SK-N-SH (cell line): ENCODE measurements around the gene RAB6B. TPM values are rescaled to one million over a fixed set of nuclear protein-coding genes. Genes with fewer than 3 reads are reported as not detected.

Source experiments
- CTCF ChIA-PET: fragments of 300-600, 350-600 bp; formaldehyde crosslinking; extraction: SDS; loops from one replicate; lab custom pipeline; 2021; lab: Yijun Ruan, JAX
- POLR2A ChIA-PET: fragments of 350-600 bp; sonication (Branson Sonifier 250); formaldehyde crosslinking; extraction: SDS; loops from one replicate; lab custom pipeline; 2020; ENCODE audit warnings: antibody characterized with exemption, inconsistent platforms; lab: Yijun Ruan, JAX
- DNase-seq: peaks from one replicate; pipeline ENCODE4 v3.0.0; 2012
- H2AFZ ChIP-seq: fragments of 200-600 bp; sonication (generic); 2 replicates; pipeline ENCODE4 v1.8.1; 2016; ENCODE audit warnings: antibody characterized with exemption, mild to moderate bottlenecking, low read depth
- H3F3A ChIP-seq: fragments of 200-600 bp; sonication (generic); replicated peaks from 2 replicates; pipeline ENCODE3; 2016; ENCODE audit warnings: antibody characterized with exemption, mild to moderate bottlenecking; ENCODE audit not compliant: insufficient read depth
- H3K27ac ChIP-seq, 2 experiments: fragments of 200-500 bp in 1 of 2; fragments of 200-600 bp in 1 of 2; sonication (Bioruptor generic) in 1 of 2; sonication (generic), shearing (Covaris generic) in 1 of 2; 2 replicates each; pipeline versions ENCODE4 v1.5.1 to v1.6.1; 2014 to 2016; ENCODE audit warnings: low read depth in 2 of 2, inconsistent platforms in 1 of 2, low read length in 1 of 2, mild to moderate bottlenecking in 1 of 2, mixed read lengths in 1 of 2
- H3K27me3 ChIP-seq: fragments of 200-600 bp; sonication (generic), shearing (Covaris generic); 2 replicates; pipeline ENCODE4 v1.6.1; 2016; ENCODE audit warnings: mixed run types; ENCODE audit not compliant: insufficient read depth
- H3K36me3 ChIP-seq, 2 experiments: fragments of 200-500 bp in 1 of 2; fragments of 200-600 bp in 1 of 2; sonication (Bioruptor generic) in 1 of 2; sonication (generic) in 1 of 2; replicated peaks in 1 of 2; 2 replicates each; pipeline versions ENCODE3 to v1.5.1; 2014 to 2016; ENCODE audit warnings: low read length in 1 of 2, mild to moderate bottlenecking in 1 of 2; ENCODE audit not compliant: insufficient read depth in 2 of 2, control insufficient read depth in 1 of 2
- H3K4me1 ChIP-seq, 2 experiments: fragments of 200-500 bp in 1 of 2; fragments of 200-600 bp in 1 of 2; sonication (Bioruptor generic) in 1 of 2; sonication (generic), shearing (Covaris generic) in 1 of 2; 2 replicates each; pipeline versions ENCODE4 v1.5.1 to v1.6.1; 2014 to 2016; ENCODE audit warnings: low read depth in 1 of 2, low read length in 1 of 2, mixed run types in 1 of 2; ENCODE audit not compliant: insufficient read depth in 2 of 2, control insufficient read depth in 1 of 2
- H3K4me2 ChIP-seq: fragments of 200-600 bp; sonication (generic), shearing (Covaris generic); 2 replicates; pipeline ENCODE4 v1.6.1; 2017; ENCODE audit warnings: mixed run types
- H3K4me3 ChIP-seq, 2 experiments: fragments of 200-500 bp in 1 of 2; fragments of 200-600 bp in 1 of 2; sonication (Bioruptor generic) in 1 of 2; sonication (generic), shearing (Covaris generic) in 1 of 2; 2 replicates each; pipeline versions ENCODE4 v1.5.1 to v1.8.1; 2014 to 2016; ENCODE audit warnings: low read depth in 2 of 2, inconsistent platforms in 1 of 2, low read length in 1 of 2, mild to moderate bottlenecking in 1 of 2, mixed read lengths in 1 of 2, moderate library complexity in 1 of 2
- H3K79me2 ChIP-seq: fragments of 200-600 bp; sonication (generic); 2 replicates; pipeline ENCODE4 v1.8.1; 2017; ENCODE audit warnings: mild to moderate bottlenecking; ENCODE audit not compliant: insufficient read depth
- H3K9ac ChIP-seq: fragments of 200-600 bp; sonication (generic); 2 replicates; pipeline ENCODE4 v1.6.1; 2017; ENCODE audit warnings: mixed run types
- H3K9me2 ChIP-seq: fragments of 200-600 bp; sonication (generic); 2 replicates; pipeline ENCODE4 v1.6.1; 2017; ENCODE audit warnings: mixed run types
- H3K9me3 ChIP-seq: fragments of 200-600 bp; sonication (generic); 2 replicates; pipeline ENCODE4 v1.6.1; 2017; ENCODE audit warnings: mixed run types, mild to moderate bottlenecking, moderate library complexity
- H4K20me1 ChIP-seq: fragments of 200-600 bp; sonication (generic); 2 replicates; pipeline ENCODE4 v1.6.1; 2017; ENCODE audit warnings: mild to moderate bottlenecking, mixed run types; ENCODE audit not compliant: insufficient read depth
- FOXJ3 ChIP-seq: sonication (generic); formaldehyde crosslinking; IDR thresholded peaks from 2 replicates; pipeline ENCODE4 v1.5.1; 2020; ENCODE audit warnings: mild to moderate bottlenecking, missing genetic modification reagents
- GABPA ChIP-seq: IDR thresholded peaks from 2 replicates; pipeline ENCODE4 v1.4.0; 2012; ENCODE audit warnings: low read depth, mild to moderate bottlenecking
- JUND ChIP-seq: IDR thresholded peaks from 2 replicates; pipeline ENCODE4 v1.4.0; 2012
- MXI1 ChIP-seq: IDR thresholded peaks from 2 replicates; pipeline ENCODE4 v1.6.1; 2012; ENCODE audit warnings: mild to moderate bottlenecking, low read depth, low read length, improper control_type of control experiment
- RFX5 ChIP-seq: IDR thresholded peaks from 2 replicates; pipeline ENCODE4 v1.6.1; 2012; ENCODE audit warnings: mild to moderate bottlenecking, improper control_type of control experiment, low read length
- SMC3 ChIP-seq: IDR thresholded peaks from 2 replicates; pipeline ENCODE4 v1.6.1; 2012; ENCODE audit warnings: low read depth, low read length, improper control_type of control experiment
- TAF1 ChIP-seq: IDR thresholded peaks from 2 replicates; pipeline ENCODE4 v1.6.1; 2012; ENCODE audit warnings: low read depth, mild to moderate bottlenecking, low read length, moderate library complexity, borderline replicate concordance
- TCF12 ChIP-seq: IDR thresholded peaks from 2 replicates; pipeline ENCODE4 v1.4.0; 2012
- USF2 ChIP-seq: fragments of 150-350 bp; IDR thresholded peaks from 2 replicates; pipeline ENCODE4 v1.6.1; 2017; ENCODE audit warnings: antibody characterized with exemption, low read length, low read depth, borderline replicate concordance
- ZBTB33 ChIP-seq: IDR thresholded peaks from 2 replicates; pipeline ENCODE4 v1.4.0; 2012; ENCODE audit warnings: low read depth, borderline replicate concordance
- WGBS: methylation state at CpG from one replicate; pipeline ENCODE4 v1.1.6; 2017; ENCODE audit warnings: low lambda C conversion rate; 5-methylcytosine and 5-hydroxymethylcytosine counted together
- polyA plus RNA-seq, 3 experiments: library from polyadenylated mRNA; depleted of rRNA; stranded (reverse); fragments of >200 nt; gene quantifications; 2 replicates each; pipeline ENCODE4 v1.2.3, GENCODE V29; 2012

Gene RAB6B
- polyA plus RNA-seq, 1 of the 3 experiments (the other 2 are of a cell fraction): 9.3 TPM

- H3K4me3 ChIP-seq: no peak overlapping the region
- H3K36me3 ChIP-seq: peaks cover 61 to 77% of the 10 kb centered on the region in 2 experiments
- no peak overlapping the region for H3K4me2 ChIP-seq
- H3K9me3 ChIP-seq: no peaks in the 10 kb centered on the region
- H3K4me1 ChIP-seq: no peaks in the 10 kb centered on the region
- WGBS: 88% methylated on average over 4 of the region's 4 CpGs
- H4K20me1 ChIP-seq: 0 out of 2 replicates have a peak, but pooled peaks cover 3% of the 10 kb centered on the region
- no peaks in the 10 kb centered on the region for H3K79me2 ChIP-seq
- TF ChIP-seq ZBTB33: no peak
- no peak for TF ChIP-seq TAF1
- POLR2A ChIA-PET: no interaction called here
- no peak overlapping the region for H2AFZ ChIP-seq
- H3K27me3 ChIP-seq: no peaks in the 10 kb centered on the region
- peaks cover 6% of the 10 kb centered on the region for H3F3A ChIP-seq
- CTCF ChIA-PET: interaction anchor here (0.8 to 6.0 kb wide), 12 partner anchors 14 to 480 kb away, joined by 3 to 103 read pairs (median 3); partner anchors contain the start of gene SRPRB
- no peak overlapping the region for H3K27ac ChIP-seq
- no peak for DNase-seq
- H3K9me2 ChIP-seq: no peaks in the 10 kb centered on the region
- no peak overlapping the region for H3K9ac ChIP-seq
Observed at GRCh38 chr3:133820129-133820528, 75.6 kb downstream of the RAB6B start.

- no peaks in the 10 kb centered on the region for H3K9me3 ChIP-seq
- no peak overlapping the region for H3K4me2 ChIP-seq
- H3K36me3 ChIP-seq: peaks cover 61 to 82% of the 10 kb centered on the region in 2 experiments
- no peak for DNase-seq
- 0 out of 2 replicates have a peak, but pooled peaks cover 3% of the 10 kb centered on the region for H4K20me1 ChIP-seq
- no peak overlapping the region for H3K9ac ChIP-seq
- no peaks in the 10 kb centered on the region for H3K27me3 ChIP-seq
- 84% methylated on average over 2 of the region's 2 CpGs for WGBS
- H3K4me1 ChIP-seq: no peaks in the 10 kb centered on the region
- H3K79me2 ChIP-seq: no peaks in the 10 kb centered on the region
- no peaks in the 10 kb centered on the region for H3K9me2 ChIP-seq
- H3F3A ChIP-seq: peaks cover 6% of the 10 kb centered on the region
- H2AFZ ChIP-seq: no peak overlapping the region
- ChIA-PET POLR2A (no interaction called here), CTCF (interaction anchor here (0.6 to 1.0 kb wide), 2 partner anchors 93 to 397 kb away, joined by 3 to 4 read pairs; no protein-coding TSS in a partner anchor)
- TF ChIP-seq TCF12 (no peak), FOXJ3 (no peak), USF2 (no peak), SMC3 (no peak), GABPA (no peak), RFX5 (no peak), MXI1 (no peak), JUND (no peak), TAF1 (no peak), ZBTB33 (no peak)
- H3K4me3 ChIP-seq: no peak overlapping the region
- no peak overlapping the region for H3K27ac ChIP-seq
Observed at GRCh38 chr3:133815386-133815785, 80.3 kb downstream of the RAB6B start.
